GM06990 (cell line): Measurements from ENCODE around the gene FBXO15.

ENCODE experiments used
- DNase-seq: peaks from one replicate; pipeline ENCODE4 v3.0.0-alpha.2; 2011; ENCODE audit not compliant: insufficient read length; ENCODE audit errors: extremely low read depth
- H3K27me3 ChIP-seq: replicated peaks from 2 replicates; pipeline ENCODE4 v1.6.0; 2011; ENCODE audit warnings: low read length; ENCODE audit not compliant: control insufficient read depth, insufficient read depth
- H3K36me3 ChIP-seq: 2 replicates; pipeline ENCODE4 v1.5.1; 2011; ENCODE audit warnings: low read length; ENCODE audit not compliant: control insufficient read depth, insufficient read depth
- H3K4me3 ChIP-seq: replicated peaks from 2 replicates; pipeline ENCODE4 v1.5.1; 2011; ENCODE audit warnings: low read depth, mild to moderate bottlenecking, control low read depth, low read length
- TF ChIP-seq, protein P1 (sequence below): IDR thresholded peaks from 2 replicates; pipeline ENCODE4 v1.5.1; 2011; ENCODE audit warnings: low read length, control low read depth, mild to moderate bottlenecking, inconsistent platforms; ENCODE audit not compliant: insufficient read depth, poor library complexity, severe bottlenecking

Gene FBXO15

DNA sequence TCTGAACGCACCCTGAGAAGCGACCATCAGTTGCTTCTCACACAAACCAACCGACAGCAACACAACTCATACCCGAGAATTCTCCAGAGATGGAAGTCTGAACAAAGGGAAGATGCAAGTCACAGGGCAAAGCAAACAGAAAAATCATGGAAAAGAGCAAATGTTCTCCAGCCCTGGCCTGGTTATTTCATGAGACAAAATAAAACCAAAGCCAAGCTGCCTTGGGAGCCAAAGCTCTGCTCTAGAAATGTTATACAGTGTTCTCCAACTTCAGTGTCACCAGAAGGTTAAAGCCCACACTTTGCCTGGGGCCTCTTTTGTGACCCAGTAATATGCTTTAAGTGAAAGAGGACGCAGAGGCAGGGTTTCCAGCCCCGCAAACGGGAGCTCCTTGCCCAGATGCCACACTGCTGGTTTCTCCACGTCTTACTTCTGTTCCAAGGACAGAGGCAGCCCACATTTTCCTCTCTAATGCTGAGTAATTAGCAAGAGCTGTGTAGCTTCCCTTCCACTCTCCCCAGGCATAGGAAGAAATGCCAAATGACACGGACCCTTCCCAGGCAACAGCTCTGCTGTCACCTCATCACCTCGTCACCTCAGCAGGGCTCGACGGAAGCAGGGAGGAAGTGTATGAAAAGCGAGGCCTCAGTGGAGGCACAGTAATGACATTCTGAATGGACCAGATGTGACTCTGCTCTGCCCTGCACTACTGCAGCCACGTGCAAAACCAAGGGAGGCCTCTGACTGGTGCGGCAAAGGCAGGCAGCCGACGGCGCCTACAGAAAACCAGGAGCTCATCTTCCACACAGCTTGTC lies 64.7 kb downstream of the FBXO15 start:
- no peak overlapping the region for H3K4me3 ChIP-seq
- no peaks in the 10 kb centered on the region for H3K27me3 ChIP-seq
- H3K36me3 ChIP-seq, result no peaks in the 10 kb centered on the region
- DNase-seq, result no peak
- TF ChIP-seq, protein P1, sequence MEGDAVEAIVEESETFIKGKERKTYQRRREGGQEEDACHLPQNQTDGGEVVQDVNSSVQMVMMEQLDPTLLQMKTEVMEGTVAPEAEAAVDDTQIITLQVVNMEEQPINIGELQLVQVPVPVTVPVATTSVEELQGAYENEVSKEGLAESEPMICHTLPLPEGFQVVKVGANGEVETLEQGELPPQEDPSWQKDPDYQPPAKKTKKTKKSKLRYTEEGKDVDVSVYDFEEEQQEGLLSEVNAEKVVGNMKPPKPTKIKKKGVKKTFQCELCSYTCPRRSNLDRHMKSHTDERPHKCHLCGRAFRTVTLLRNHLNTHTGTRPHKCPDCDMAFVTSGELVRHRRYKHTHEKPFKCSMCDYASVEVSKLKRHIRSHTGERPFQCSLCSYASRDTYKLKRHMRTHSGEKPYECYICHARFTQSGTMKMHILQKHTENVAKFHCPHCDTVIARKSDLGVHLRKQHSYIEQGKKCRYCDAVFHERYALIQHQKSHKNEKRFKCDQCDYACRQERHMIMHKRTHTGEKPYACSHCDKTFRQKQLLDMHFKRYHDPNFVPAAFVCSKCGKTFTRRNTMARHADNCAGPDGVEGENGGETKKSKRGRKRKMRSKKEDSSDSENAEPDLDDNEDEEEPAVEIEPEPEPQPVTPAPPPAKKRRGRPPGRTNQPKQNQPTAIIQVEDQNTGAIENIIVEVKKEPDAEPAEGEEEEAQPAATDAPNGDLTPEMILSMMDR, result no peak

DNA sequence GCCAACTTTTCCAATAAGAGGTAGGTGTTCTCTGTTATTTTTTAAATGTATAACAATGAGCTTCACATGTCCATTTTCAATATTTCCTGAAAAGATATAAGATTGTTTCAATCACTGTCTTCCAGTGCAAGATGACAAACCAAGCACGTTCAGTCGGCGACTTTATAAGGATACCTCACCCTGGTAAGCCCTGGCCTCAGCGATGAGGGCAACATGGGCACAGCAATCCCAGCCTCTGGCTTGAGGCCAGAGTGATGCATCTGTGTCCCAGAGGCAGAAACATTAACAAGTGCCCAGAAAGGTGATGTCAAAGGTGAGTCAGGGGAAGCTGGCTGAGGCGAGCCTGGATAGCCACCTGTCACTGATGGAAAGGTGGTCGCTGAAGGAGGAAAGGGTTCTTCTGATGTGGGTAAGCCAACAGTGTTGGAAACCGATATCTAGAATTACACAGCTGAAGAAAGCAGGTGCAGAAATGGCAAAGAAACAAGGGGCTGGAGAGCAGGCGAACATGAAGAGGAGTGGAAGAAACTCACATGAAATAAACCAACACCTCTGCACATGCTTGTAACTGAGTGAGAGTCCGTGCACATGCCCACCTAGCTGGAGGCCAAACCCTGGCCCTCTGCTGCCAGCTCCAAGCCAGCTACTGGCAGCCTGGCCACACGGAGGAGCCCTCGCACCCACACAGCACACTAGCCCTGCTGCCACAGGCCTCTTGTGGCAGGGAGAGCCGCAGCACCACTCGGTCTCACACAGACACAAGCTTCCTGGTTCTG lies 65.5 kb downstream of the FBXO15 start:
- TF ChIP-seq, protein P1, result peak; percentile 76
- H3K36me3 ChIP-seq, result no peaks in the 10 kb centered on the region
- no peaks in the 10 kb centered on the region for H3K27me3 ChIP-seq
- H3K4me3 ChIP-seq, result no peak overlapping the region
- peak; percentile 38 for DNase-seq

DNA sequence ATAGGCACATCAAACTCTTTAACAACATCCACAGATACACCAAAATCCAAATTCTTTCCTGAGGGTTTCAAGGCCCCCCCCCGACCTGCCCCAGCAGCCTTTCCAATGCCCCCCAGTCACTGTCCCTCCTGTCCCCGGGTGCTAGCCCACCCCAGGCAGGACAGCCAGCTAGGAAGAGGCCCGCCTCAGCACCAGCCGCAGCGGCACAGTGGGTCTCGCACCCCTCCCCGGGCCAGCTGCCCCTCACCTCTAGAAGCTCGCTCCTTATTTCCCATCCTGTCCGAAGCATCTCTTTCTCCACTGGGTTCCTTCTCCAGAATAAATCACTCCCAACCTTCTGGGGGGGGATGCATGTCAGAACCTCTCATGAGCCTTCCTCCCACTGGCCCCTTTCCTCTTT lies 69.4 kb downstream of the FBXO15 start:
- H3K27me3 ChIP-seq, result no peaks in the 10 kb centered on the region
- no peak for DNase-seq
- TF ChIP-seq, protein P1, result no peak
- no peak overlapping the region for H3K4me3 ChIP-seq
- no peaks in the 10 kb centered on the region for H3K36me3 ChIP-seq

DNA sequence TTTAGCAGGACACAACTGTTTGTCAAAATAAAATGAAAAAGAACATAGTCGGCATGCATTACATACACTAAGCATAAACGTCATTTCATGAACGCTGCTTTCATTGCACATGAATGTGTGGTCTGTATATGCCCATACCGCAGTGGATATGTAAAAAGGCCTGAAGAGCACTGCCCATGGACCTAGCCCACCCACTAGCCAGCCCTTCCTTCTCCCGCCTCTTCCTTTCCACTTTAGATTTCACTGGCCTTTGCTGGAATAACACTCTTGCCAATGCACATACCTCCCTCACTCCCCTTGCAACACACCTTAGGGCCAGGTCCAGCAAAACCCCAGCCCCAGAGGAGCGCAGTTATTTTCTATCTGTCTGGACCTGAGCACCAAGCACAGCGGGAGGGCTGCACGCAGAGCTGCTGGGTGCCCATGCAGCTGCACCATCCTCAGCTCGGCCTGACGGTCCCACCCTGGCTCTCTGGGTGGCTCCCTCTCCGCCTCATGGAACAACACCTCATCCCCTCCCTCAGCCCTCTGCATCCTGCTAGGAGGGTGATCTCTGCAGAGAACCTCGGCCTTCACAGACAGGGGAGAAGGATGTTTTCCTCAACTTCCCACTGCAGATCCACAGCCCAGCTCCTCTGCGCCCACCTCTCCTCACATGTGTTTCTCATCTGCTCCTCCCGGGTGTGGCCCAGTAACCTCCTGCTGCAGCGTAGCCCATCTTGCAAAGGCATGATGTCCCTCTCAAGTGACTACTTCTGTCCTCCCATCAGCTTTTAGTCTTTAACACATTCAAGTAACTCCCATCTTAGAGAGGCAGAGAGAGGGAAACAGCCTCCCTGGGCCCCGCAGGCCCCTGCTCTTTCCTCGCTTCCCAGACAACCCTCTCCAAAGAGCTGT lies 72.7 kb downstream of the FBXO15 start:
- no peak for DNase-seq
- H3K36me3 ChIP-seq, result no peaks in the 10 kb centered on the region
- H3K4me3 ChIP-seq, result no peak overlapping the region
- TF ChIP-seq, protein P1, result no peak
- H3K27me3 ChIP-seq, result no peaks in the 10 kb centered on the region; the same call in 1 of the 2 replicates

DNA sequence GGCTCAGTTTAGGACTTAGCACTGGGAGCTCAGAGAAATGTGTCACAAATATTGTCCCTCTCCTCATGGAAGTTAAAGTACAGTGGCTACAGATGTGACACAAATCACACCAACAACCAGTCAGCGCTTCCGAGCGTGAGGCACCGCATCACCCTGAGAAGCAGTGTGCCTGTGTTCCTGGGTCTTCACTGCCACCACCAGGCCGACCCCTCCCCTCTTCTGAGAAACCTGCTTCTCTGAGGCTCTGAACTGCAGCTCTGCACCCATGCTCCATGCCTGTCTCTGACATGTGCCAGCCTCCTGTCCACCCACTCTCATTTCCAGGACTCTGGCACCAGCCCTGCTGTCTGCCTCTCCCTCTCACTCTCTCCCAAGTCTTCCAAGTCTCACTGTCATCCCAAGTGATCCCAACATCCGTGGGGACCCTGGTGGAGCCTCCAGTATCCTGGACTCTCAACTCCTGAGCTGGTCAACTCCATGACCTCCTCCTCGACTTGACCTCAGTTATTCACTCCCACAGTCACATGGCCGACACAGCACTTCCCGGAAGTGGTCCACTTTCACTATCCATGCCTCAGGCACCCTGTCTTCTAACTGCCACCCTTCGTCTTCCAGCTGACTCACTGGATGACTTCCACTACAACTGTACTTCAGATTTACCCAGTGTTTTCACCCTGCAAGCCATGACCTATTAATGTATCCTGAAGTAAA lies 73.5 kb downstream of the FBXO15 start:
- Histone ChIP-seq H3K36me3 (no peaks in the 10 kb centered on the region), H3K4me3 (no peak overlapping the region), H3K27me3 (no peaks in the 10 kb centered on the region; the same call in 1 of the 2 replicates)
- TF ChIP-seq, protein P1, result no peak
- DNase-seq, result no peak
